HUES64 (cell line): Measurements from ENCODE around the gene CLDN15.

Experiments used
- H3K27ac ChIP-seq: 2 replicates; pipeline ENCODE4 v1.7.0; 2013; ENCODE audit warnings: low read depth, low read length, inconsistent platforms
- H3K27me3 ChIP-seq: 2 replicates; pipeline ENCODE4 v1.6.1; 2013; ENCODE audit warnings: mild to moderate bottlenecking, low read length; ENCODE audit not compliant: insufficient read depth
- H3K36me3 ChIP-seq: 2 replicates; pipeline ENCODE4 v1.6.1; 2013; ENCODE audit warnings: mild to moderate bottlenecking, low read length; ENCODE audit not compliant: insufficient read depth
- H3K4me1 ChIP-seq: 2 replicates; pipeline ENCODE4 v1.6.1; 2013; ENCODE audit warnings: mild to moderate bottlenecking, low read length, moderate library complexity; ENCODE audit not compliant: insufficient read depth
- H3K4me3 ChIP-seq: 2 replicates; pipeline ENCODE4 v1.5.1; 2013; ENCODE audit warnings: mild to moderate bottlenecking, low read length, moderate library complexity
- H3K9ac ChIP-seq: 2 replicates; pipeline ENCODE4 v1.6.1; 2013; ENCODE audit warnings: mild to moderate bottlenecking, low read depth, low read length
- H3K9me3 ChIP-seq: 2 replicates; pipeline ENCODE4 v1.6.1; 2013; ENCODE audit warnings: low read depth, low read length; ENCODE audit not compliant: insufficient read depth
- WGBS: fragments of 150-250, 120-280 bp; methylation state at CpG from one replicate; pipeline ENCODE4 v1.1.7; 2013; ENCODE audit warnings: missing lambda C conversion rate; 5-methylcytosine and 5-hydroxymethylcytosine counted together

CLDN15 gene

GRCh38 chr7:101235050-101235449 is 2.6 kb downstream of the CLDN15 start:
- Histone ChIP-seq H3K36me3 (peaks cover 9% of the 10 kb centered on the region; the same call in 1 of the 2 replicates), H3K27ac (no peak overlapping the region), H3K4me1 (peaks cover 15% of the 10 kb centered on the region)

GRCh38 chr7:101234636-101235035 is 3.0 kb downstream of the CLDN15 start:
- WGBS, result 88% methylated on average over 5 of the region's 5 CpGs
- H3K9ac ChIP-seq, result no peak overlapping the region
- H3K9me3 ChIP-seq, result no peaks in the 10 kb centered on the region
- H3K27ac ChIP-seq, result no peak overlapping the region
- peaks cover 5% of the 10 kb centered on the region; the same call in 1 of the 2 replicates for H3K36me3 ChIP-seq
- H3K27me3 ChIP-seq, result no peaks in the 10 kb centered on the region
- H3K4me1 ChIP-seq, result peaks cover 15% of the 10 kb centered on the region
- no peak overlapping the region for H3K4me3 ChIP-seq

More at GRCh38 chr7:101235050-101235449, 2.6 kb downstream of the CLDN15 start:
- no peak overlapping the region for H3K9ac ChIP-seq
- no peaks in the 10 kb centered on the region for H3K27me3 ChIP-seq
- 81% methylated on average over 11 of the region's 11 CpGs for WGBS
- no peak overlapping the region for H3K4me3 ChIP-seq
- no peaks in the 10 kb centered on the region for H3K9me3 ChIP-seq

GRCh38 chr7:101233907-101234547 is 3.6 kb downstream of the CLDN15 start:
- 0 out of 2 replicates have a peak, but pooled peaks cover 3% of the 10 kb centered on the region for H3K36me3 ChIP-seq
- H3K9me3 ChIP-seq, result no peaks in the 10 kb centered on the region
- 87% methylated on average over 21 of the region's 21 CpGs for whole genome bisulfite sequencing
- H3K4me3 ChIP-seq, result no peak overlapping the region
- H3K27me3 ChIP-seq, result no peaks in the 10 kb centered on the region
- peaks cover 15% of the 10 kb centered on the region for H3K4me1 ChIP-seq
- H3K27ac ChIP-seq, result no peak overlapping the region
- no peak overlapping the region for H3K9ac ChIP-seq

GRCh38 chr7:101232141-101232850 is 5.3 kb downstream of the CLDN15 start:
- Histone ChIP-seq H3K9ac (peak overlapping the region; percentile 68), H3K27ac (peak overlapping the region; percentile 73; the same call in 1 of the 2 replicates), H3K9me3 (no peaks in the 10 kb centered on the region), H3K27me3 (no peaks in the 10 kb centered on the region), H3K4me3 (peak overlapping the region; percentile 76), H3K36me3 (peaks cover 5% of the 10 kb centered on the region), H3K4me1 (peaks cover 7% of the 10 kb centered on the region)
- 3% methylated on average over 52 of the region's 52 CpGs for WGBS

GRCh38 chr7:101231644-101232043 is 6.0 kb downstream of the CLDN15 start:
- 73% methylated on average over 7 of the region's 7 CpGs for WGBS
- H3K27ac ChIP-seq, result no peak overlapping the region
- peaks cover 7% of the 10 kb centered on the region for H3K36me3 ChIP-seq
- H3K27me3 ChIP-seq, result no peaks in the 10 kb centered on the region
- peaks cover 7% of the 10 kb centered on the region for H3K4me1 ChIP-seq
- H3K4me3 ChIP-seq, result peak overlapping the region; percentile 76
- H3K9ac ChIP-seq, result peak overlapping the region; percentile 68; the same call in 1 of the 2 replicates
- no peaks in the 10 kb centered on the region for H3K9me3 ChIP-seq

GRCh38 chr7:101226721-101227120 is 10.9 kb downstream of the CLDN15 start:
- H3K9ac ChIP-seq, result no peak overlapping the region
- H3K27me3 ChIP-seq, result no peaks in the 10 kb centered on the region
- H3K27ac ChIP-seq, result no peak overlapping the region
- H3K9me3 ChIP-seq, result no peaks in the 10 kb centered on the region
- H3K4me3 ChIP-seq, result no peak overlapping the region
- H3K4me1 ChIP-seq, result peaks cover 4% of the 10 kb centered on the region
- peaks cover 31% of the 10 kb centered on the region for H3K36me3 ChIP-seq
- 92% methylated on average over 9 of the region's 9 CpGs for WGBS

GRCh38 chr7:101225650-101226049 is 12.0 kb downstream of the CLDN15 start:
- no peaks in the 10 kb centered on the region for H3K4me1 ChIP-seq
- H3K27me3 ChIP-seq, result no peaks in the 10 kb centered on the region
- H3K9ac ChIP-seq, result no peak overlapping the region
- peaks cover 31% of the 10 kb centered on the region for H3K36me3 ChIP-seq
- no peak overlapping the region for H3K27ac ChIP-seq
- no peaks in the 10 kb centered on the region for H3K9me3 ChIP-seq
- H3K4me3 ChIP-seq, result no peak overlapping the region
- WGBS, result 95% methylated on average over 6 of the region's 6 CpGs

- Histone ChIP-seq H3K4me1 (no peaks in the 10 kb centered on the region), H3K27me3 (no peaks in the 10 kb centered on the region), H3K27ac (no peak overlapping the region), H3K9ac (no peak overlapping the region), H3K4me3 (no peak overlapping the region), H3K36me3 (peaks cover 31% of the 10 kb centered on the region), H3K9me3 (no peaks in the 10 kb centered on the region)
- WGBS, result 93% methylated on average over 15 of the region's 15 CpGs
Measured at GRCh38 chr7:101223528-101223927, 14.1 kb downstream of the CLDN15 start.

- H3K36me3 ChIP-seq, result peaks cover 26% of the 10 kb centered on the region
- 87% methylated on average over 27 of the region's 27 CpGs for WGBS
Measured at GRCh38 chr7:101222275-101222830, 15.2 kb downstream of the CLDN15 start.

GRCh38 chr7:101220295-101220694 is 17.3 kb downstream of the CLDN15 start:
- Histone ChIP-seq H3K27me3 (no peaks in the 10 kb centered on the region), H3K9ac (no peak overlapping the region), H3K4me3 (no peak overlapping the region), H3K27ac (no peak overlapping the region), H3K36me3 (peaks cover 23% of the 10 kb centered on the region), H3K4me1 (peaks cover 5% of the 10 kb centered on the region; the same call in 1 of the 2 replicates), H3K9me3 (no peaks in the 10 kb centered on the region)
- WGBS, result 95% methylated on average over 5 of the region's 5 CpGs

More at GRCh38 chr7:101222275-101222830, 15.2 kb downstream of the CLDN15 start:
- Histone ChIP-seq H3K9me3 (no peaks in the 10 kb centered on the region), H3K4me1 (no peaks in the 10 kb centered on the region), H3K27ac (no peak overlapping the region), H3K27me3 (no peaks in the 10 kb centered on the region), H3K9ac (no peak overlapping the region), H3K4me3 (no peak overlapping the region)
